Measurements from ENCODE around the gene YBX3. TPM values are rescaled to one million over a fixed set of nuclear protein-coding genes. Genes with fewer than 3 reads are reported as not detected.

Gene YBX3
- polyA plus RNA-seq, 1 donor: 140 TPM

DNA sequence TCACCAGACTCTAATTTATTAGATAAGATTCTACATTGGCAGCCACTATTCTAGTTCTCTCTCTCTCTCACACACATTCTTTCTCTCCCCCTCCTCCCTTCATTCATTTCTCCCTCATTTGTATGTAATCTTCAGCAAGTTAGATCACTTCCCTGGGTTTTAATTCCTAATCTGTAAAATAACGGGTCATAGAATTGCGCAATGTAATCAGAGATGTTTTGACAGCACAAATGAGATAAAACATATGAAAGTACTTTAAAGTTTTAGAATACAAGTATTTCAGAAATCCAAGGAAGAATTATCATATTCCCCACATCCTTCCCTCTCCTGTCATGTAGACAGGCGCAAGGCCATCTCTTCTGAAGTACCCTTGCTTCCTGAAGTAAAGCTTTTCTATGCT, 70.9 kb downstream of the YBX3 start:
- H3K27ac ChIP-seq (ENCODE audit: low read length): no peak overlapping the region
- H3K9me3 ChIP-seq (ENCODE audit: control insufficient read depth, low read depth, low read length): no peaks in the 10 kb centered on the region
- no peak for DNase-seq
- H3K4me3 ChIP-seq (ENCODE audit: low read length): no peak overlapping the region
- H3K27me3 ChIP-seq (ENCODE audit: control insufficient read depth, insufficient read depth, low read length): no peaks in the 10 kb centered on the region
- no peaks in the 10 kb centered on the region for H3K36me3 ChIP-seq (ENCODE audit: control insufficient read depth, insufficient read depth, low read length)
- 33% methylated on average over 1 of the region's 3 CpGs for WGBS (ENCODE audit: insufficient coverage, low lambda C conversion rate)
- H3K4me1 ChIP-seq (ENCODE audit: control insufficient read depth, insufficient read depth, low read length): no peaks in the 10 kb centered on the region

Other genes starting within 250 kb of the YBX3 start
- gene EIF2S3B, start 217.4 kb downstream of the YBX3 start, polyA plus RNA-seq: 2.8 TPM
- 24.1 TPM for gene MAGOHB, start 109.7 kb downstream of the YBX3 start, polyA plus RNA-seq
- gene STYK1, start 49.3 kb downstream of the YBX3 start, polyA plus RNA-seq: 0.94 TPM
- not detected for gene TAS2R7, start 79.3 kb upstream of the YBX3 start, polyA plus RNA-seq
- not detected for gene TAS2R8, start 84.0 kb upstream of the YBX3 start, polyA plus RNA-seq
- not detected for gene TAS2R9, start 86.8 kb upstream of the YBX3 start, polyA plus RNA-seq
- 1.2 TPM for gene TAS2R10, start 103.0 kb upstream of the YBX3 start, polyA plus RNA-seq
- 6.1 TPM for gene PRR4, start 126.2 kb upstream of the YBX3 start, polyA plus RNA-seq
- gene PRH1, start 160.9 kb upstream of the YBX3 start, polyA plus RNA-seq: 7.3 TPM
- 0.03 TPM for gene TAS2R13, start 186.2 kb upstream of the YBX3 start, polyA plus RNA-seq
- 0.55 TPM for gene PRH2, start 205.9 kb upstream of the YBX3 start, polyA plus RNA-seq
- 3.5 TPM for gene TAS2R14, start 215.9 kb upstream of the YBX3 start, polyA plus RNA-seq